HG03103 (cell line): Measurements from ENCODE around the gene MAEL.
"Not testable (repeated sequence)": the region's sequence is repeated elsewhere in the genome, so short reads cannot be mapped to it uniquely, and the experiment has no call there.

ENCODE experiments used
- ATAC-seq: cut with Tn5 transposase; IDR thresholded peaks from one replicate; pipeline ENCODE4 v1.9.1; 2021; ENCODE audit warnings: low read depth; ENCODE audit not compliant: unreplicated experiment

The MAEL gene

GRCh38 chr1:166977951-166978350, 11.1 kb upstream of the MAEL start:
- ATAC-seq, result no peak

GRCh38 chr1:166978821-166979220, 10.3 kb upstream of the MAEL start:
- peak; percentile 37 for ATAC-seq

- ATAC-seq, result no peak
Measured at GRCh38 chr1:166980383-166980782, 8.7 kb upstream of the MAEL start.

GRCh38 chr1:166980818-166981217, 8.3 kb upstream of the MAEL start:
- ATAC-seq, result no peak

GRCh38 chr1:166981589-166981988, 7.5 kb upstream of the MAEL start:
- no peak for ATAC-seq

GRCh38 chr1:166999075-166999474, 10.0 kb downstream of the MAEL start:
- peak; percentile 16 for ATAC-seq

- ATAC-seq, result peak; percentile 56
Measured at GRCh38 chr1:166999500-167000055, 10.5 kb downstream of the MAEL start.

GRCh38 chr1:167000546-167000945, 11.5 kb downstream of the MAEL start:
- no peak for ATAC-seq

GRCh38 chr1:167002354-167002753, 13.3 kb downstream of the MAEL start:
- ATAC-seq, result no peak

- ATAC-seq, result no peak
Measured at GRCh38 chr1:167003711-167004110, 14.6 kb downstream of the MAEL start.

GRCh38 chr1:167011560-167012191, 22.6 kb downstream of the MAEL start:
- ATAC-seq, result no peak

- ATAC-seq, result no peak
Measured at GRCh38 chr1:167012570-167012969, 23.5 kb downstream of the MAEL start.

- ATAC-seq, result no peak
Measured at GRCh38 chr1:167013108-167013929, 24.2 kb downstream of the MAEL start.

- ATAC-seq, result no peak
Measured at GRCh38 chr1:167016100-167016750, 27.1 kb downstream of the MAEL start.

GRCh38 chr1:167022384-167022783, 33.3 kb downstream of the MAEL start:
- no peak for ATAC-seq

- ATAC-seq, result not testable (repeated sequence)
Measured at GRCh38 chr1:167029553-167029952, 40.5 kb downstream of the MAEL start.

GRCh38 chr1:167033646-167034045, 44.6 kb downstream of the MAEL start:
- ATAC-seq, result no peak

- peak; percentile 89 for ATAC-seq
Measured at GRCh38 chr1:167043752-167044488, 54.8 kb downstream of the MAEL start.

- no peak for ATAC-seq
Measured at GRCh38 chr1:167051907-167052306, 62.8 kb downstream of the MAEL start.

- ATAC-seq, result no peak
Measured at GRCh38 chr1:167052389-167052788, 63.3 kb downstream of the MAEL start.

- no peak for ATAC-seq
Measured at GRCh38 chr1:167054531-167054930, 65.5 kb downstream of the MAEL start.
